Esophagus squamous epithelium (tissue), 4 donors: ENCODE results near the gene GNG13.

Source experiments
- POLR2A ChIP-seq, 4 donors: fragments of 450-650 bp; IDR thresholded peaks; one replicate each; pipeline ENCODE4 v1.6.1; 2017; ENCODE audit warnings: antibody characterized with exemption in 4 of 4, mild to moderate bottlenecking in 4 of 4, moderate library complexity in 3 of 4
- TF ChIP-seq, protein P1 (sequence below), 6 experiments: fragments of 450-650 bp in 4 of 6; fragments of 200-600 bp in 2 of 6; sonication (generic) in 2 of 6; IDR thresholded peaks; one replicate each; pipeline ENCODE4 v1.5.1; 2016 to 2019; ENCODE audit warnings: antibody characterized with exemption in 6 of 6, mild to moderate bottlenecking in 4 of 6, moderate library complexity in 4 of 6

DNA sequence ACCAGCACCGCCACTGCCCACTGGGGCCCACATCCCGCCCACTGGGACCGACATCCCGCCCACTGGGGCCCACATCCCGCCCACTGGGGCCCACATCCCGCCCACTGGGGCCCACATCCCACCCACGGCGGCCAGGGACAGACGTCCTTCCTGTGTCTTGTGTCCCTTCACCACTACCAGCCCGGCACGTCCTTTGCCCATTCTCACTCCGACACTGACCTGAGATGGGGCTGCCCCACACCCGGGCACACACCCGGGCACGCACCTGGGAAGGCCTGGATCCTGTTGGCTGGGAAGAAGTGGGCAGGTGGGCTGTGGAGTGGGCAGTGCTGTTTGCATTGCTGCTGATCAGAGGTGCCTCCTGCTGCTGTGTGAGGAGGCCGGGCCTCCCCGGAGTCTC is 28.4 kb upstream of the GNG13 start:
- TF ChIP-seq, protein P1, sequence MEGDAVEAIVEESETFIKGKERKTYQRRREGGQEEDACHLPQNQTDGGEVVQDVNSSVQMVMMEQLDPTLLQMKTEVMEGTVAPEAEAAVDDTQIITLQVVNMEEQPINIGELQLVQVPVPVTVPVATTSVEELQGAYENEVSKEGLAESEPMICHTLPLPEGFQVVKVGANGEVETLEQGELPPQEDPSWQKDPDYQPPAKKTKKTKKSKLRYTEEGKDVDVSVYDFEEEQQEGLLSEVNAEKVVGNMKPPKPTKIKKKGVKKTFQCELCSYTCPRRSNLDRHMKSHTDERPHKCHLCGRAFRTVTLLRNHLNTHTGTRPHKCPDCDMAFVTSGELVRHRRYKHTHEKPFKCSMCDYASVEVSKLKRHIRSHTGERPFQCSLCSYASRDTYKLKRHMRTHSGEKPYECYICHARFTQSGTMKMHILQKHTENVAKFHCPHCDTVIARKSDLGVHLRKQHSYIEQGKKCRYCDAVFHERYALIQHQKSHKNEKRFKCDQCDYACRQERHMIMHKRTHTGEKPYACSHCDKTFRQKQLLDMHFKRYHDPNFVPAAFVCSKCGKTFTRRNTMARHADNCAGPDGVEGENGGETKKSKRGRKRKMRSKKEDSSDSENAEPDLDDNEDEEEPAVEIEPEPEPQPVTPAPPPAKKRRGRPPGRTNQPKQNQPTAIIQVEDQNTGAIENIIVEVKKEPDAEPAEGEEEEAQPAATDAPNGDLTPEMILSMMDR (IDR thresholded peaks at IDR 0.05) = no peak
- no peak for TF ChIP-seq POLR2A (IDR thresholded peaks at IDR 0.05)
